Measurements from ENCODE around the gene LRIG2. TPM values are rescaled to one million over a fixed set of nuclear protein-coding genes. Genes with fewer than 3 reads are reported as not detected.

Gene LRIG2
- total RNA-seq, 1 donor from 2014 or later: 6.3 TPM

GRCh38 chr1:113031171-113031933 is 41.6 kb upstream of the LRIG2 start:
- Histone ChIP-seq H3K4me3 (no peak overlapping the region), H3K27ac (replicated peaks) (peak overlapping the region; percentile 86), H3K36me3 (no peaks in the 10 kb centered on the region), H3K4me1 (peaks cover 40% of the 10 kb centered on the region), H3K9me3 (replicated peaks) (no peaks in the 10 kb centered on the region), H3K27me3 (ENCODE audit: low read depth) (no peaks in the 10 kb centered on the region)
- no peak for TF ChIP-seq CTCF (IDR thresholded peaks at IDR 0.05; ENCODE audit: borderline replicate concordance)
- DNase-seq: no peak
- intact Hi-C loops (cut with micrococcal nuclease): no loop called here

- Histone ChIP-seq H3K27ac (replicated peaks) (no peak overlapping the region), H3K9me3 (replicated peaks) (no peaks in the 10 kb centered on the region), H3K27me3 (ENCODE audit: low read depth) (no peaks in the 10 kb centered on the region), H3K4me1 (peaks cover 14% of the 10 kb centered on the region), H3K4me3 (no peak overlapping the region), H3K36me3 (no peaks in the 10 kb centered on the region)
- no peak for TF ChIP-seq CTCF (IDR thresholded peaks at IDR 0.05; ENCODE audit: borderline replicate concordance)
- intact Hi-C loops (cut with micrococcal nuclease): no loop called here
- no peak for DNase-seq
Measured at GRCh38 chr1:113035086-113035485, 37.9 kb upstream of the LRIG2 start.

- H3K4me3 ChIP-seq: no peak overlapping the region
- intact Hi-C loops (cut with micrococcal nuclease): no loop called here
- H3K4me1 ChIP-seq: no peaks in the 10 kb centered on the region
- no peak for DNase-seq
- TF ChIP-seq CTCF (IDR thresholded peaks at IDR 0.05; ENCODE audit: borderline replicate concordance): no peak
- H3K9me3 ChIP-seq (replicated peaks): no peaks in the 10 kb centered on the region
- no peak overlapping the region for H3K27ac ChIP-seq (replicated peaks)
- H3K36me3 ChIP-seq: no peaks in the 10 kb centered on the region
- no peaks in the 10 kb centered on the region for H3K27me3 ChIP-seq (ENCODE audit: low read depth)
Measured at GRCh38 chr1:113036639-113037321, 36.2 kb upstream of the LRIG2 start.

- Histone ChIP-seq H3K4me1 (peaks cover 14% of the 10 kb centered on the region), H3K9me3 (replicated peaks) (no peaks in the 10 kb centered on the region), H3K36me3 (no peaks in the 10 kb centered on the region), H3K4me3 (no peak overlapping the region), H3K27ac (replicated peaks) (no peak overlapping the region), H3K27me3 (ENCODE audit: low read depth) (no peaks in the 10 kb centered on the region)
- intact Hi-C loops (cut with micrococcal nuclease): loop anchor here (10.0 kb wide), 2 partner anchors 85 to 305 kb away; partner anchors contain the start of gene SLC16A1
- no peak for TF ChIP-seq CTCF (IDR thresholded peaks at IDR 0.05; ENCODE audit: borderline replicate concordance)
- no peak for DNase-seq
Measured at GRCh38 chr1:113040041-113040440, 33.0 kb upstream of the LRIG2 start.

- Histone ChIP-seq H3K27ac (replicated peaks) (no peak overlapping the region), H3K4me1 (peaks cover 14% of the 10 kb centered on the region), H3K27me3 (ENCODE audit: low read depth) (no peaks in the 10 kb centered on the region), H3K36me3 (no peaks in the 10 kb centered on the region), H3K9me3 (replicated peaks) (no peaks in the 10 kb centered on the region), H3K4me3 (no peak overlapping the region)
- TF ChIP-seq CTCF (IDR thresholded peaks at IDR 0.05; ENCODE audit: borderline replicate concordance): no peak
- no peak for DNase-seq
- intact Hi-C loops (cut with micrococcal nuclease): loop anchor here (10.0 kb wide), 2 partner anchors 86 to 306 kb away; partner anchors contain the start of gene SLC16A1
Measured at GRCh38 chr1:113040718-113041412, 32.1 kb upstream of the LRIG2 start.

Data from left ventricle myocardium inferior (tissue), 1 donor.